ENCODE data around the gene LRRC41. TPM values are rescaled to one million over a fixed set of nuclear protein-coding genes. Genes with fewer than 3 reads are reported as not detected.
A peak's percentile ranks its signal among the peaks of the same experiment; 100 is the strongest.
"Not testable (repeated sequence)": the region's sequence is repeated elsewhere in the genome, so short reads cannot be mapped to it uniquely, and the experiment has no call there.

The LRRC41 gene
- total RNA-seq, 2 donors from 2014 or later = 48.3 to 57.8 TPM

GRCh38 chr1:46319301-46319700, 15.9 kb upstream of the LRRC41 start:
- H3K36me3 ChIP-seq = peaks cover 30% of the 10 kb centered on the region
- H3K9me3 ChIP-seq; H3K4me1 ChIP-seq; H3K4me3 ChIP-seq; H3K27me3 ChIP-seq; DNase-seq (ENCODE audit: low spot score); H3K27ac ChIP-seq: not testable (repeated sequence)

- no peak for DNase-seq (ENCODE audit: low spot score)
- Histone ChIP-seq H3K27me3 (no peaks in the 10 kb centered on the region), H3K27ac (no peak overlapping the region), H3K4me1 (no peaks in the 10 kb centered on the region), H3K4me3 (no peak overlapping the region), H3K9me3 (no peaks in the 10 kb centered on the region), H3K36me3 (peaks cover 50% of the 10 kb centered on the region)
- no peak for TF ChIP-seq CTCF (IDR thresholded peaks at IDR 0.05)
Observed at GRCh38 chr1:46317323-46317722, 13.9 kb upstream of the LRRC41 start.

GRCh38 chr1:46315669-46316403, 12.4 kb upstream of the LRRC41 start:
- Histone ChIP-seq H3K9me3 (no peaks in the 10 kb centered on the region), H3K27me3 (no peaks in the 10 kb centered on the region), H3K4me3 (no peak overlapping the region), H3K27ac (no peak overlapping the region), H3K4me1 (no peaks in the 10 kb centered on the region), H3K36me3 (peaks cover 65% of the 10 kb centered on the region)
- no peak for TF ChIP-seq CTCF (IDR thresholded peaks at IDR 0.05)
- no peak for DNase-seq (ENCODE audit: low spot score)

- no peaks in the 10 kb centered on the region for H3K27me3 ChIP-seq
- peaks cover 64% of the 10 kb centered on the region for H3K36me3 ChIP-seq
- DNase-seq (ENCODE audit: low spot score) = no peak
- no peaks in the 10 kb centered on the region for H3K9me3 ChIP-seq
- H3K27ac ChIP-seq = no peak overlapping the region
- H3K4me1 ChIP-seq = peaks cover 0 to 38% of the 10 kb centered on the region in 2 donors
- no peak for TF ChIP-seq CTCF (IDR thresholded peaks at IDR 0.05)
- H3K4me3 ChIP-seq = no peak overlapping the region
Observed at GRCh38 chr1:46310321-46310720, 6.9 kb upstream of the LRRC41 start.

- no peak for TF ChIP-seq CTCF (IDR thresholded peaks at IDR 0.05)
- H3K36me3 ChIP-seq = peaks cover 56% of the 10 kb centered on the region
- H3K4me3 ChIP-seq = no peak overlapping the region
- no peaks in the 10 kb centered on the region for H3K27me3 ChIP-seq
- DNase-seq (ENCODE audit: low spot score) = no peak
- H3K9me3 ChIP-seq = no peaks in the 10 kb centered on the region
- no peak overlapping the region for H3K27ac ChIP-seq
- peaks cover 0 to 45% of the 10 kb centered on the region in 2 donors for H3K4me1 ChIP-seq
Observed at GRCh38 chr1:46309401-46310159, 6.2 kb upstream of the LRRC41 start.

GRCh38 chr1:46306159-46306530, 2.7 kb upstream of the LRRC41 start:
- TF ChIP-seq CTCF (IDR thresholded peaks at IDR 0.05) = no peak
- Histone ChIP-seq H3K4me3 (peak overlapping the region in 1 of 2 donors; percentile 91), H3K4me1 (peaks cover 0 to 58% of the 10 kb centered on the region in 2 donors), H3K27me3 (no peaks in the 10 kb centered on the region), H3K36me3 (peaks cover 22% of the 10 kb centered on the region), H3K27ac (no peak overlapping the region), H3K9me3 (no peaks in the 10 kb centered on the region)
- no peak for DNase-seq (ENCODE audit: low spot score)
